HL-60 (cell line): ENCODE data around the gene ZFHX3.

Source experiments
- DNase-seq, 2 experiments: peaks; one replicate each; pipeline ENCODE4 v3.0.0-alpha.2; 2010 to 2020; ENCODE audit warnings: low read depth in 1 of 2, low spot score in 1 of 2
- H3K27ac ChIP-seq: fragments of 250-450 bp; sonication (Bioruptor Pico); replicated peaks from 2 replicates; pipeline ENCODE4 v1.5.1; 2020; ENCODE audit warnings: mild to moderate bottlenecking, moderate library complexity
- H3K27me3 ChIP-seq: fragments of 250-450 bp; sonication (Bioruptor Pico); 2 replicates; pipeline ENCODE4 v1.5.1; 2021; ENCODE audit warnings: mild to moderate bottlenecking, moderate library complexity; ENCODE audit not compliant: insufficient read depth, poor library complexity, severe bottlenecking
- H3K4me3 ChIP-seq: replicated peaks from 2 replicates; pipeline ENCODE4 v1.5.1; 2011; ENCODE audit warnings: mild to moderate bottlenecking, control low read depth, low read length; ENCODE audit not compliant: insufficient read depth
- CTCF ChIP-seq: IDR thresholded peaks from one replicate; pipeline ENCODE4 v1.5.1; 2011; ENCODE audit warnings: low read length, control low read depth, inconsistent platforms; ENCODE audit not compliant: insufficient read depth
- GABPA ChIP-seq: IDR thresholded peaks from 2 replicates; pipeline ENCODE4 v1.6.1; 2012; ENCODE audit warnings: low read depth
- POLR2AphosphoS5 ChIP-seq: IDR thresholded peaks from 2 replicates; pipeline ENCODE4 v1.6.1; 2012; ENCODE audit warnings: low read depth
- REST ChIP-seq: IDR thresholded peaks from 2 replicates; pipeline ENCODE4 v1.6.1; 2012; ENCODE audit warnings: low read depth; ENCODE audit not compliant: insufficient replicate concordance
- SPI1 ChIP-seq: IDR thresholded peaks from 2 replicates; pipeline ENCODE4 v1.6.1; 2012; ENCODE audit warnings: low read depth, mild to moderate bottlenecking, borderline replicate concordance

Gene ZFHX3

GRCh38 chr16:72846594-72846993 lies 201.3 kb downstream of the ZFHX3 start:
- TF ChIP-seq REST (no peak), CTCF (no peak), GABPA (no peak), POLR2AphosphoS5 (no peak), SPI1 (no peak)
- no peaks in the 10 kb centered on the region for H3K27me3 ChIP-seq
- no peak for DNase-seq
- no peak overlapping the region for H3K27ac ChIP-seq
- no peak overlapping the region for H3K4me3 ChIP-seq

- TF ChIP-seq POLR2AphosphoS5 = no peak
- no peak for TF ChIP-seq CTCF
- TF ChIP-seq SPI1 = no peak
- TF ChIP-seq REST = no peak
- TF ChIP-seq GABPA = no peak
- Histone ChIP-seq H3K27ac (no peak overlapping the region), H3K27me3 (no peaks in the 10 kb centered on the region), H3K4me3 (no peak overlapping the region)
- no peak for DNase-seq
Observed at GRCh38 chr16:72845322-72846020, 202.5 kb downstream of the ZFHX3 start.

- TF ChIP-seq CTCF = no peak
- TF ChIP-seq SPI1 = no peak; the same call in 1 of the 2 replicates
- TF ChIP-seq REST = no peak
- TF ChIP-seq POLR2AphosphoS5 = no peak
- TF ChIP-seq GABPA = no peak
- DNase-seq = peak in 1 of 2 experiments; percentile 73
- no peaks in the 10 kb centered on the region for H3K27me3 ChIP-seq
- H3K4me3 ChIP-seq = no peak overlapping the region
- peak overlapping the region; percentile 36 for H3K27ac ChIP-seq
Observed at GRCh38 chr16:72844225-72844920, 203.6 kb downstream of the ZFHX3 start.
